Common myeloid progenitor, CD34-positive (primary cell): ENCODE data around the gene MMP25.

Source experiments
- CTCF ChIA-PET: fragments of 350-600 bp; sonication (Branson Sonifier 250); formaldehyde crosslinking; loops from one replicate; lab custom pipeline; 2021; ENCODE audit warnings: antibody characterized with exemption; lab: Charles Lee
- POLR2A ChIA-PET: fragments of 350-600 bp; sonication (Branson Sonifier 250); formaldehyde crosslinking; loops from one replicate; lab custom pipeline; 2021; ENCODE audit warnings: antibody characterized with exemption; lab: Charles Lee
- DNase-seq, 3 donors: peaks; one replicate each; pipeline versions ENCODE4 v3.0.0 to v3.0.0-alpha.2; 2013
- H3K27ac ChIP-seq, 2 experiments: 1 replicate in 1 of 2; 2 replicates in 1 of 2; pipeline ENCODE4 v1.7.0; 2013; ENCODE audit warnings: inconsistent platforms in 2 of 2, low read length in 2 of 2, mild to moderate bottlenecking in 2 of 2, low read depth in 1 of 2, moderate library complexity in 1 of 2; ENCODE audit not compliant: severe bottlenecking in 2 of 2, insufficient read depth in 1 of 2, poor library complexity in 1 of 2
- H3K27me3 ChIP-seq, 5 experiments: replicated peaks in 2 of 5; 1 replicate in 3 of 5; 2 replicates in 2 of 5; pipeline versions ENCODE4 v1.6.1 to v1.7.0; 2013; ENCODE audit warnings: low read length in 4 of 5, mild to moderate bottlenecking in 2 of 5, moderate library complexity in 2 of 5, inconsistent platforms in 1 of 5; ENCODE audit not compliant: insufficient read depth in 5 of 5, control insufficient read depth in 4 of 5
- H3K36me3 ChIP-seq, 4 experiments: 1 replicate in 2 of 4; 2 replicates in 2 of 4; pipeline versions ENCODE4 v1.6.1 to v1.7.0; 2013; ENCODE audit warnings: low read length in 3 of 4, control low read depth in 1 of 4, mild to moderate bottlenecking in 1 of 4; ENCODE audit not compliant: control insufficient read depth in 4 of 4, insufficient read depth in 4 of 4
- H3K4me1 ChIP-seq, 4 experiments: 1 replicate in 3 of 4; 2 replicates in 1 of 4; pipeline versions ENCODE4 v1.6.1 to v1.7.1; 2013; ENCODE audit warnings: low read length in 3 of 4, mild to moderate bottlenecking in 3 of 4, control low read depth in 1 of 4, inconsistent platforms in 1 of 4, moderate library complexity in 1 of 4; ENCODE audit not compliant: control insufficient read depth in 4 of 4, insufficient read depth in 4 of 4; ENCODE audit errors: control extremely low read depth in 1 of 4
- H3K4me3 ChIP-seq, 7 experiments: 1 replicate in 4 of 7; 2 replicates in 3 of 7; pipeline versions ENCODE4 v1.5.1 to v1.7.0; 2013; ENCODE audit warnings: mild to moderate bottlenecking in 7 of 7, low read length in 6 of 7, moderate library complexity in 6 of 7, inconsistent platforms in 2 of 7, low read depth in 2 of 7, control low read depth in 1 of 7; ENCODE audit not compliant: insufficient read depth in 4 of 7, control insufficient read depth in 1 of 7; ENCODE audit errors: extremely low read depth in 1 of 7
- H3K9me3 ChIP-seq, 5 experiments: 1 replicate in 4 of 5; 2 replicates in 1 of 5; pipeline versions ENCODE4 v1.6.1 to v1.7.1; 2013; ENCODE audit warnings: low read length in 4 of 5, mild to moderate bottlenecking in 2 of 5, inconsistent platforms in 1 of 5, low read depth in 1 of 5, moderate library complexity in 1 of 5; ENCODE audit not compliant: control insufficient read depth in 4 of 5, insufficient read depth in 2 of 5; ENCODE audit errors: control extremely low read depth in 1 of 5
- WGBS: methylation state at CpG from one replicate; pipeline ENCODE4 v1.1.5; 2013; ENCODE audit not compliant: insufficient coverage; 5-methylcytosine and 5-hydroxymethylcytosine counted together

The MMP25 gene

GRCh38 chr16:3057181-3058138, 11.1 kb downstream of the MMP25 start:
- peaks cover 0 to 3% (median 0%) of the 10 kb centered on the region in 4 experiments for H3K36me3 ChIP-seq
- DNase-seq, result no peak
- H3K9me3 ChIP-seq, result no peaks in the 10 kb centered on the region
- 95% methylated on average over 20 of the region's 22 CpGs for WGBS
- ChIA-PET CTCF (interaction anchor here (0.9 to 6.6 kb wide), 9 partner anchors 19 to 93 kb away, joined by 3 to 82 read pairs (median 3); partner anchors contain the start of gene ZNF213), POLR2A (no interaction called here)
- no peak overlapping the region for H3K27ac ChIP-seq
- peaks cover 0 to 6% (median 0%) of the 10 kb centered on the region in 5 experiments for H3K27me3 ChIP-seq
- H3K4me3 ChIP-seq, result peak overlapping the region in 4 of 7 experiments; percentile 34 to 90 (median 84)
- peaks cover 2 to 69% (median 50%) of the 10 kb centered on the region in 4 experiments for H3K4me1 ChIP-seq

- H3K27ac ChIP-seq, result peak overlapping the region in 1 of 2 experiments; percentile 61
- WGBS, result 14% methylated on average over 52 of the region's 77 CpGs
- H3K4me3 ChIP-seq, result peak overlapping the region; percentile 64 to 90 (median 76)
- POLR2A ChIA-PET, result interaction anchor here (0.7 kb wide), 1 partner anchor 92 kb away, joined by 3 read pairs; no protein-coding TSS in a partner anchor
- CTCF ChIA-PET, result interaction anchor here (0.6 to 6.6 kb wide), 21 partner anchors 10 to 403 kb away, joined by 3 to 82 read pairs (median 4); partner anchors contain the start of genes ZNF213 and ZSCAN10
- H3K36me3 ChIP-seq, result peaks cover 0 to 3% (median 0%) of the 10 kb centered on the region in 4 experiments
- peaks cover 0 to 6% (median 0%) of the 10 kb centered on the region in 5 experiments for H3K27me3 ChIP-seq
- no peaks in the 10 kb centered on the region for H3K9me3 ChIP-seq
- DNase-seq, result peak; percentile 47 to 63 (median 52)
- peaks cover 2 to 61% (median 50%) of the 10 kb centered on the region in 4 experiments for H3K4me1 ChIP-seq
Measured at GRCh38 chr16:3058139-3059030, 12.0 kb downstream of the MMP25 start.

- peak; percentile 75 to 83 (median 78) for DNase-seq
- Histone ChIP-seq H3K4me3 (peak overlapping the region; percentile 64 to 90 (median 76)), H3K36me3 (no peaks in the 10 kb centered on the region), H3K27ac (peak overlapping the region in 1 of 2 experiments; percentile 61), H3K4me1 (peaks cover 0 to 57% (median 48%) of the 10 kb centered on the region in 4 experiments), H3K9me3 (no peaks in the 10 kb centered on the region), H3K27me3 (peaks cover 0 to 6% (median 0%) of the 10 kb centered on the region in 5 experiments)
- WGBS, result 0% methylated on average over 59 of the region's 67 CpGs
- ChIA-PET CTCF (interaction anchor here (0.6 to 6.6 kb wide), 21 partner anchors 11 to 402 kb away, joined by 3 to 82 read pairs (median 4); partner anchors contain the start of genes ZNF213 and ZSCAN10), POLR2A (no interaction called here)
Measured at GRCh38 chr16:3059041-3059722, 12.8 kb downstream of the MMP25 start.

- no peaks in the 10 kb centered on the region for H3K36me3 ChIP-seq
- peak overlapping the region in 1 of 2 experiments; percentile 61 for H3K27ac ChIP-seq
- H3K4me1 ChIP-seq, result peaks cover 0 to 55% (median 45%) of the 10 kb centered on the region in 4 experiments
- ChIA-PET POLR2A (no interaction called here), CTCF (interaction anchor here (0.8 to 6.6 kb wide), 13 partner anchors 11 to 99 kb away, joined by 3 to 82 read pairs (median 7); partner anchors contain the start of genes ZNF213 and ZSCAN10)
- H3K4me3 ChIP-seq, result peak overlapping the region; percentile 64 to 90 (median 76)
- H3K27me3 ChIP-seq, result peaks cover 0 to 6% (median 0%) of the 10 kb centered on the region in 5 experiments
- H3K9me3 ChIP-seq, result no peaks in the 10 kb centered on the region
- 59% methylated on average over 7 of the region's 9 CpGs for WGBS
- DNase-seq, result no peak
Measured at GRCh38 chr16:3059723-3060242, 13.4 kb downstream of the MMP25 start.

- ChIA-PET CTCF (interaction anchor here (1.1 to 6.6 kb wide), 9 partner anchors 10 to 98 kb away, joined by 3 to 82 read pairs (median 16); partner anchors contain the start of genes ZNF213 and ZSCAN10), POLR2A (no interaction called here)
- peaks cover 0 to 6% (median 0%) of the 10 kb centered on the region in 5 experiments for H3K27me3 ChIP-seq
- no peaks in the 10 kb centered on the region for H3K9me3 ChIP-seq
- DNase-seq, result no peak
- H3K27ac ChIP-seq, result no peak overlapping the region
- 100% methylated on average over 5 of the region's 14 CpGs for WGBS
- no peaks in the 10 kb centered on the region for H3K36me3 ChIP-seq
- no peak overlapping the region for H3K4me3 ChIP-seq
- peaks cover 0 to 52% (median 37%) of the 10 kb centered on the region in 4 experiments for H3K4me1 ChIP-seq
Measured at GRCh38 chr16:3060339-3061127, 14.2 kb downstream of the MMP25 start.
